ENCODE data around the gene ABTB2. TPM values are rescaled to one million over a fixed set of nuclear protein-coding genes. Genes with fewer than 3 reads are reported as not detected.

ABTB2 gene
- total RNA-seq, 2 donors from 2014 or later, result 2.1 to 4.3 TPM

- intact Hi-C loops (cut with DNase I), result no loop called here
- peak overlapping the region in 3 of 4 donors; percentile 58 to 75 (median 70) for H3K27ac ChIP-seq
- H3K4me3 ChIP-seq, result no peak overlapping the region
- no peak for ATAC-seq
- H3K27me3 ChIP-seq, result no peaks in the 10 kb centered on the region
- no peaks in the 10 kb centered on the region for H3K36me3 ChIP-seq (replicated peaks in 1 of 2; ENCODE audit: insufficient read depth in 1 of 2, low read depth in 2 of 2)
- H3K4me1 ChIP-seq, result peaks cover 26% of the 10 kb centered on the region
- no peaks in the 10 kb centered on the region for H3K9me3 ChIP-seq
- no peak for TF ChIP-seq POLR2A (IDR thresholded peaks at IDR 0.05)
- TF ChIP-seq CTCF (IDR thresholded peaks at IDR 0.05), result no peak
- no peak for DNase-seq
- 90 to 93% methylated on average over 3 to 4 of the region's 4 CpGs for WGBS, 2 donors
Observed at GRCh38 chr11:34245041-34245440, 112.8 kb downstream of the ABTB2 start.

- intact Hi-C loops (cut with DNase I), result no loop called here
- 33 to 34% methylated on average over 8 of the region's 8 CpGs for WGBS, 2 donors
- H3K9me3 ChIP-seq, result no peaks in the 10 kb centered on the region
- H3K36me3 ChIP-seq (replicated peaks in 1 of 2; ENCODE audit: insufficient read depth in 1 of 2, low read depth in 2 of 2), result no peaks in the 10 kb centered on the region
- peak; percentile 53 to 71 (median 65) for DNase-seq
- peaks cover 26% of the 10 kb centered on the region for H3K4me1 ChIP-seq
- peak overlapping the region; percentile 28 to 75 (median 64) for H3K27ac ChIP-seq
- TF ChIP-seq POLR2A (IDR thresholded peaks at IDR 0.05) (no peak), CTCF (IDR thresholded peaks at IDR 0.05) (no peak)
- H3K4me3 ChIP-seq, result no peak overlapping the region
- ATAC-seq, result peak; percentile 87
- H3K27me3 ChIP-seq, result no peaks in the 10 kb centered on the region
Observed at GRCh38 chr11:34243600-34244464, 114.0 kb downstream of the ABTB2 start.

- H3K4me1 ChIP-seq, result peaks cover 26% of the 10 kb centered on the region
- no peaks in the 10 kb centered on the region for H3K27me3 ChIP-seq
- ATAC-seq, result no peak
- H3K36me3 ChIP-seq (replicated peaks in 1 of 2; ENCODE audit: insufficient read depth in 1 of 2, low read depth in 2 of 2), result no peaks in the 10 kb centered on the region
- no peak overlapping the region for H3K27ac ChIP-seq
- H3K4me3 ChIP-seq, result no peak overlapping the region
- TF ChIP-seq POLR2A (IDR thresholded peaks at IDR 0.05), result no peak
- no peak for TF ChIP-seq CTCF (IDR thresholded peaks at IDR 0.05)
- no peak for DNase-seq
- H3K9me3 ChIP-seq, result no peaks in the 10 kb centered on the region
- 93 to 98% methylated on average over 5 to 11 of the region's 11 CpGs for WGBS, 2 donors
- intact Hi-C loops (cut with DNase I), result no loop called here
Observed at GRCh38 chr11:34242037-34242625, 115.7 kb downstream of the ABTB2 start.

- DNase-seq, result no peak
- no peak for ATAC-seq
- intact Hi-C loops (cut with DNase I), result no loop called here
- WGBS, 2 donors, result 86 to 90% methylated on average over 6 to 8 of the region's 8 CpGs
- TF ChIP-seq POLR2A (IDR thresholded peaks at IDR 0.05), result no peak
- no peak for TF ChIP-seq CTCF (IDR thresholded peaks at IDR 0.05)
- Histone ChIP-seq H3K4me1 (peaks cover 20% of the 10 kb centered on the region), H3K9me3 (no peaks in the 10 kb centered on the region), H3K27ac (no peak overlapping the region), H3K27me3 (no peaks in the 10 kb centered on the region), H3K4me3 (no peak overlapping the region), H3K36me3 (replicated peaks in 1 of 2; ENCODE audit: insufficient read depth in 1 of 2, low read depth in 2 of 2) (no peaks in the 10 kb centered on the region)
Observed at GRCh38 chr11:34240150-34240494, 117.7 kb downstream of the ABTB2 start.

Data from body of pancreas (tissue), 4 donors.